H9 (cell line): Measurements from ENCODE around the gene MRPL51. TPM values are rescaled to one million over a fixed set of nuclear protein-coding genes. Genes with fewer than 3 reads are reported as not detected.

Experiments used
- DNase-seq: peaks from one replicate; pipeline ENCODE4 v3.0.0-alpha.2; 2017
- H2AFZ ChIP-seq: one replicate; pipeline ENCODE4 v1.6.1; 2013; ENCODE audit warnings: mild to moderate bottlenecking, low read length, control low read depth, moderate library complexity
- H2AK5ac ChIP-seq: 2 replicates; pipeline ENCODE4 v1.6.1; 2013; ENCODE audit warnings: low read length, control low read depth, mixed read lengths; ENCODE audit not compliant: insufficient read length
- H2BK120ac ChIP-seq: one replicate; pipeline ENCODE4 v1.6.1; 2013; ENCODE audit warnings: low read depth, mild to moderate bottlenecking, low read length, control low read depth, inconsistent platforms; ENCODE audit not compliant: poor library complexity, severe bottlenecking
- H2BK12ac ChIP-seq: 2 replicates; pipeline ENCODE4 v1.6.1; 2013; ENCODE audit warnings: low read length, control low read depth, mixed read lengths, low read depth; ENCODE audit not compliant: insufficient read length
- H2BK15ac ChIP-seq: 2 replicates; pipeline ENCODE4 v1.6.1; 2013; ENCODE audit warnings: low read depth, low read length, control low read depth
- H2BK20ac ChIP-seq: one replicate; pipeline ENCODE4 v1.6.1; 2013; ENCODE audit warnings: low read depth, mild to moderate bottlenecking, low read length, control low read depth, inconsistent platforms; ENCODE audit not compliant: poor library complexity, severe bottlenecking
- H2BK5ac ChIP-seq: 2 replicates; pipeline ENCODE4 v1.6.1; 2013; ENCODE audit warnings: low read length, control low read depth, mixed read lengths; ENCODE audit not compliant: insufficient read length
- H3K14ac ChIP-seq: 2 replicates; pipeline ENCODE4 v1.6.1; 2013; ENCODE audit warnings: low read length, control low read depth; ENCODE audit not compliant: insufficient read depth
- H3K18ac ChIP-seq: 2 replicates; pipeline ENCODE4 v1.6.1; 2013; ENCODE audit warnings: low read depth, mild to moderate bottlenecking, mixed read lengths, low read length, control low read depth; ENCODE audit not compliant: insufficient read length
- H3K23ac ChIP-seq: 2 replicates; pipeline ENCODE4 v1.6.1; 2013; ENCODE audit warnings: low read length, control low read depth, mixed read lengths, low read depth; ENCODE audit not compliant: insufficient read length
- H3K23me2 ChIP-seq: 2 replicates; pipeline ENCODE4 v1.6.1; 2013; ENCODE audit warnings: low read depth, mild to moderate bottlenecking, mixed read lengths, low read length, control low read depth; ENCODE audit not compliant: insufficient read length, poor library complexity, severe bottlenecking
- H3K27ac ChIP-seq: 2 replicates; pipeline ENCODE4 v1.5.1; 2013; ENCODE audit warnings: low read length, control low read depth, mixed read lengths, low read depth; ENCODE audit not compliant: insufficient read length
- H3K27me3 ChIP-seq: 2 replicates; pipeline ENCODE4 v1.6.1; 2013; ENCODE audit warnings: low read length, control low read depth, inconsistent platforms; ENCODE audit not compliant: insufficient read depth
- H3K4ac ChIP-seq: 2 replicates; pipeline ENCODE4 v1.6.1; 2013; ENCODE audit warnings: low read depth, mild to moderate bottlenecking, control low read depth, inconsistent platforms, low read length, moderate library complexity
- H3K4me1 ChIP-seq: 2 replicates; pipeline ENCODE4 v1.6.1; 2013; ENCODE audit warnings: low read length, control low read depth, inconsistent platforms; ENCODE audit not compliant: insufficient read depth
- H3K4me2 ChIP-seq: 2 replicates; pipeline ENCODE4 v1.6.1; 2013; ENCODE audit warnings: low read length, control low read depth, mixed read lengths; ENCODE audit not compliant: insufficient read length, insufficient read depth
- H3K56ac ChIP-seq: 2 replicates; pipeline ENCODE4 v1.6.1; 2013; ENCODE audit warnings: low read depth, mild to moderate bottlenecking, mixed read lengths, low read length, control low read depth; ENCODE audit not compliant: insufficient read length
- H3K79me1 ChIP-seq: 2 replicates; pipeline ENCODE4 v1.6.1; 2013; ENCODE audit warnings: low read depth, mild to moderate bottlenecking, moderate library complexity, low read length, control low read depth, inconsistent platforms; ENCODE audit not compliant: insufficient read depth, poor library complexity, severe bottlenecking
- H3K79me2 ChIP-seq: 2 replicates; pipeline ENCODE4 v1.6.1; 2013; ENCODE audit warnings: low read length, control low read depth, inconsistent platforms; ENCODE audit not compliant: insufficient read depth
- H3K9ac ChIP-seq: 2 replicates; pipeline ENCODE4 v1.6.1; 2013; ENCODE audit warnings: low read length, control low read depth, mixed read lengths; ENCODE audit not compliant: insufficient read length; ENCODE audit errors: extremely low read depth
- H3K9me3 ChIP-seq: one replicate; pipeline ENCODE4 v1.6.1; 2013; ENCODE audit warnings: low read depth, low read length, inconsistent platforms; ENCODE audit not compliant: control insufficient read depth
- H3T11ph ChIP-seq: one replicate; pipeline ENCODE4 v1.6.1; 2013; ENCODE audit warnings: mild to moderate bottlenecking, low read length, control low read depth, inconsistent platforms
- H4K20me1 ChIP-seq: one replicate; pipeline ENCODE4 v1.6.1; 2013; ENCODE audit not compliant: control insufficient read depth, insufficient read length, insufficient read depth
- H4K5ac ChIP-seq: 2 replicates; pipeline ENCODE4 v1.6.1; 2013; ENCODE audit warnings: low read depth, mild to moderate bottlenecking, mixed read lengths, low read length, control low read depth; ENCODE audit not compliant: insufficient read length
- H4K8ac ChIP-seq: replicated peaks from 2 replicates; pipeline ENCODE4 v1.6.1; 2013; ENCODE audit warnings: low read length, control low read depth, mixed read lengths, low read depth; ENCODE audit not compliant: insufficient read length
- H4K91ac ChIP-seq: 2 replicates; pipeline ENCODE4 v1.6.1; 2013; ENCODE audit warnings: low read depth, mild to moderate bottlenecking, moderate library complexity, mixed read lengths, low read length, control low read depth; ENCODE audit not compliant: insufficient read length
- H3K27ac Mint-ChIP-seq, 3 experiments: 2 replicates in 2 of 3; 3 replicates in 1 of 3; pipeline ENCODE4 v1.8.0; 2020 to 2021; ENCODE audit warnings: mixed read lengths in 3 of 3, mild to moderate bottlenecking in 1 of 3, moderate library complexity in 1 of 3
- H3K27me3 Mint-ChIP-seq: 2 replicates; pipeline ENCODE4 v1.8.0; 2021; ENCODE audit warnings: low read depth, mild to moderate bottlenecking, moderate library complexity, mixed read lengths
- H3K36me3 Mint-ChIP-seq, 3 experiments: 2 replicates in 2 of 3; 3 replicates in 1 of 3; pipeline ENCODE4 v1.8.0; 2020 to 2021; ENCODE audit warnings: low read depth in 3 of 3, mixed read lengths in 3 of 3; ENCODE audit not compliant: insufficient read depth in 1 of 3
- H3K4me1 Mint-ChIP-seq, 2 experiments: 2 replicates each; pipeline ENCODE4 v1.8.0; 2020; ENCODE audit warnings: mixed read lengths in 2 of 2
- H3K4me3 Mint-ChIP-seq, 2 experiments: 2 replicates in 1 of 2; 3 replicates in 1 of 2; pipeline ENCODE4 v1.8.0; 2020 to 2021; ENCODE audit warnings: mild to moderate bottlenecking in 2 of 2, mixed read lengths in 2 of 2, moderate library complexity in 1 of 2
- H3K9me3 Mint-ChIP-seq, 2 experiments: 2 replicates in 1 of 2; 3 replicates in 1 of 2; pipeline ENCODE4 v1.8.0; 2020; ENCODE audit warnings: mild to moderate bottlenecking in 2 of 2, mixed read lengths in 2 of 2, moderate library complexity in 1 of 2
- WGBS: extraction: QIAGEN DNeasy Blood & Tissue Kit; methylation state at CpG from one replicate; pipeline ENCODE4 v1.1.7; 2013; ENCODE audit warnings: missing lambda C conversion rate, low lambda C conversion rate, mixed read lengths; ENCODE audit not compliant: insufficient read length; ENCODE audit errors: extremely low coverage; 5-methylcytosine and 5-hydroxymethylcytosine counted together
- total RNA-seq: library from RNA; stranded (reverse); gene quantifications from 2 replicates; pipeline ENCODE4 v1.2.1, GENCODE V29; 2021
- TF ChIP-seq, protein P1 (sequence below): fragments of 200-600 bp; sonication (generic); conservative IDR thresholded peaks from 3 replicates; pipeline ENCODE4 v1.8.0; 2021; ENCODE audit warnings: antibody characterized with exemption, mild to moderate bottlenecking

The MRPL51 gene
- total RNA-seq, 1 experiment from 2014 or later = 329 TPM

DNA sequence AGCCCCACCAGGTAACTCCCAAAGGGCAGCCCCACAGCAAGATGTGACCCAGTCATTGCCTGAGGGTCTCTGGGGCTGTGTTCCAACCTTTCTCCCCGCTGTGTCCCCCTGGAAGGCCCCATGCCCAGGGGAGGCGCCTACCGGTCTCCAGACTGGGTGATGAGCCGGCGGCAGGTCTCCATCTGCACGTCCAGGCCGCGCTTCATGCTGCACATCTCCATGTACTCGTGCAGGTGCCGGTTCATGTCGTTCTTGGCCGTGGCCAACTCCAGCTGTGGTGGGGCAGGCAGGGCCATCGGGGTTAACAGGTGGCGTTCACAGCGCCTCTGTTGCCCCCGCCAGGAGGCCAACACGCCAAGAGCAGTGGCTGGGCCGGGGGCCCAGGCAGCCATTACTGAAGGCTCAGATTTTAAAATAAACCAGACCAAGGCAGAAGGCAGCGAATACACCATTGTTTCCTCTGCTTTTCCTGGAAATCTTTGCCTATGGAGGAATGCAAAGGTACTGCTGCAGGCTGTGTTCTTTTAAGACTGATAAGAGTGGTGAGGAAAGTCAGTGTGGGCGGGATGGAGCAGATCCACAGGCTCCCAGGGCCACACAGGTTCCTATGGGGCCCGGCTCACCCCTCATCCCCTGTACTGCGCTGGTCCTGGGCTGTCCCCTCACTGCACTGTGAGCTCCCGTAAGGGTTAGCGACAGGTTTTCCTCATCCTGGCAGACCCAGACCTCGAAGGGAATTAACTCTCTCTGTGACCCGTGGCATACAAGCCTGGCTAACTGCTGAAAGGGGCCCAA is 48.5 kb upstream of the MRPL51 start:
- Histone ChIP-seq H3T11ph (no peak overlapping the region), H3K9me3 (no peaks in the 10 kb centered on the region), H3K4me1 (no peaks in the 10 kb centered on the region), H3K4me2 (no peak overlapping the region), H3K56ac (no peak overlapping the region), H3K14ac (no peak overlapping the region), H3K9ac (no peak overlapping the region), H4K20me1 (peaks cover 2% of the 10 kb centered on the region), H3K23ac (no peak overlapping the region), H4K8ac (no peak overlapping the region), H2BK20ac (no peak overlapping the region), H2AK5ac (no peak overlapping the region), H4K91ac (no peak overlapping the region), H2BK12ac (no peak overlapping the region), H3K27ac (no peak overlapping the region), H3K18ac (no peak overlapping the region), H2BK5ac (no peak overlapping the region), H4K5ac (no peak overlapping the region), H2BK15ac (no peak overlapping the region), H3K79me1 (no peaks in the 10 kb centered on the region), H3K27me3 (no peaks in the 10 kb centered on the region), H2BK120ac (no peak overlapping the region), H3K79me2 (no peaks in the 10 kb centered on the region), H3K23me2 (no peaks in the 10 kb centered on the region), H2AFZ (no peak overlapping the region), H3K4ac (no peak overlapping the region)
- peaks cover 5% of the 10 kb centered on the region; the same call in 1 of the 2 replicates for H3K27me3 Mint-ChIP-seq
- no CpG with 5 or more reads among the region's 26 CpGs for WGBS
- TF ChIP-seq, protein P1, sequence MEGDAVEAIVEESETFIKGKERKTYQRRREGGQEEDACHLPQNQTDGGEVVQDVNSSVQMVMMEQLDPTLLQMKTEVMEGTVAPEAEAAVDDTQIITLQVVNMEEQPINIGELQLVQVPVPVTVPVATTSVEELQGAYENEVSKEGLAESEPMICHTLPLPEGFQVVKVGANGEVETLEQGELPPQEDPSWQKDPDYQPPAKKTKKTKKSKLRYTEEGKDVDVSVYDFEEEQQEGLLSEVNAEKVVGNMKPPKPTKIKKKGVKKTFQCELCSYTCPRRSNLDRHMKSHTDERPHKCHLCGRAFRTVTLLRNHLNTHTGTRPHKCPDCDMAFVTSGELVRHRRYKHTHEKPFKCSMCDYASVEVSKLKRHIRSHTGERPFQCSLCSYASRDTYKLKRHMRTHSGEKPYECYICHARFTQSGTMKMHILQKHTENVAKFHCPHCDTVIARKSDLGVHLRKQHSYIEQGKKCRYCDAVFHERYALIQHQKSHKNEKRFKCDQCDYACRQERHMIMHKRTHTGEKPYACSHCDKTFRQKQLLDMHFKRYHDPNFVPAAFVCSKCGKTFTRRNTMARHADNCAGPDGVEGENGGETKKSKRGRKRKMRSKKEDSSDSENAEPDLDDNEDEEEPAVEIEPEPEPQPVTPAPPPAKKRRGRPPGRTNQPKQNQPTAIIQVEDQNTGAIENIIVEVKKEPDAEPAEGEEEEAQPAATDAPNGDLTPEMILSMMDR = no peak
- peaks cover 38 to 77% (median 56%) of the 10 kb centered on the region in 3 experiments for H3K36me3 Mint-ChIP-seq
- H3K4me3 Mint-ChIP-seq = no peak overlapping the region
- peak overlapping the region in 2 of 3 experiments; percentile 53 to 65; a peak in 3 of 7 replicates for H3K27ac Mint-ChIP-seq
- H3K4me1 Mint-ChIP-seq = peaks cover 31% of the 10 kb centered on the region in 2 experiments
- no peaks in the 10 kb centered on the region for H3K9me3 Mint-ChIP-seq
- peak; percentile 37 for DNase-seq
